Lung (tissue), 12 donors: ENCODE measurements around the gene CDHR2. TPM values are rescaled to one million over a fixed set of nuclear protein-coding genes. Genes with fewer than 3 reads are reported as not detected.
A peak's percentile ranks its signal among the peaks of the same experiment; 100 is the strongest.

Experiments
- ATAC-seq: fragments of 200-7000 bp; cut with Tn5 transposase; one replicate; pipeline ENCODE4 v1.9.1; 2020; ENCODE audit warnings: moderate number of reproducible peaks; ENCODE audit not compliant: insufficient read depth, low FRiP score
- DNase-seq, 3 donors: peaks; one replicate each; pipeline ENCODE4 v3.0.0-alpha.2; 2013 to 2017
- H3K27ac ChIP-seq, 2 donors: one replicate each; pipeline ENCODE4 v1.5.1; 2013; ENCODE audit warnings: mild to moderate bottlenecking in 2 of 2, moderate library complexity in 2 of 2, control low read depth in 1 of 2, inconsistent platforms in 1 of 2, low read depth in 1 of 2, low read length in 1 of 2
- H3K27me3 ChIP-seq, 3 donors: one replicate each; pipeline ENCODE4 v1.5.1; 2013; ENCODE audit warnings: low read length in 2 of 3; ENCODE audit not compliant: control insufficient read depth in 3 of 3, insufficient read depth in 3 of 3
- H3K36me3 ChIP-seq, 4 donors: one replicate each; pipeline ENCODE4 v1.5.1; 2013; ENCODE audit warnings: low read length in 4 of 4, mild to moderate bottlenecking in 1 of 4, moderate library complexity in 1 of 4; ENCODE audit not compliant: control insufficient read depth in 4 of 4, insufficient read depth in 4 of 4
- H3K4me1 ChIP-seq, 5 donors: one replicate each; pipeline ENCODE4 v1.5.1; 2013; ENCODE audit warnings: low read length in 5 of 5, mild to moderate bottlenecking in 2 of 5, moderate library complexity in 1 of 5; ENCODE audit not compliant: control insufficient read depth in 5 of 5, insufficient read depth in 5 of 5
- H3K4me3 ChIP-seq: one replicate; pipeline ENCODE4 v1.5.1; 2013; ENCODE audit warnings: mild to moderate bottlenecking, control low read depth, moderate library complexity
- H3K9ac ChIP-seq, 2 donors: one replicate each; pipeline ENCODE4 v1.5.1; 2013; ENCODE audit warnings: low read length in 2 of 2, control low read depth in 1 of 2; ENCODE audit not compliant: insufficient read depth in 1 of 2
- H3K9me3 ChIP-seq, 4 donors: one replicate each; pipeline ENCODE4 v1.5.1; 2013; ENCODE audit warnings: low read length in 3 of 4, mild to moderate bottlenecking in 1 of 4, moderate library complexity in 1 of 4; ENCODE audit not compliant: control insufficient read depth in 4 of 4, insufficient read depth in 3 of 4
- WGBS, 2 donors: extraction: QIAGEN DNeasy Blood & Tissue Kit; methylation state at CpG; one replicate each; pipeline ENCODE4 v1.1.7; 2013; 5-methylcytosine and 5-hydroxymethylcytosine counted together
- polyA plus RNA-seq, 2 donors: library from polyadenylated mRNA; stranded (reverse); fragments of 200-250 nt; gene quantifications; one replicate each; pipeline ENCODE4 v1.2.1, GENCODE V29; 2013
- total RNA-seq, 2 donors: library from RNA; depleted of rRNA in 1 of 2; stranded (reverse); fragments of >200 nt in 1 of 2; gene quantifications; one replicate each; pipeline ENCODE4 v1.2.1, GENCODE V29; 2014 to 2021
- TF ChIP-seq, protein P1 (sequence below): IDR thresholded peaks from 2 replicates; pipeline ENCODE4 v1.5.1; 2012; ENCODE audit warnings: mild to moderate bottlenecking; ENCODE audit errors: control extremely low read depth, extremely low read depth
- donor health status: control.
- donor health status: control.
- donor health status: Bipolar disorder and iron deficiency.
- donor health status: healthy.
- donor health status: DM: yes; HTN: yes; CAD: no.

The CDHR2 gene
- total and polyA plus RNA-seq, 4 donors: 0.02 to 1.5 (median 0.42) TPM

GRCh38 chr5:176530983-176531901 lies 17.9 kb upstream of the CDHR2 start:
- Histone ChIP-seq H3K9ac (no peak overlapping the region), H3K9me3 (no peaks in the 10 kb centered on the region), H3K27ac (no peak overlapping the region), H3K36me3 (peaks cover 7 to 46% (median 12%) of the 10 kb centered on the region in 4 donors), H3K4me3 (no peak overlapping the region), H3K4me1 (peaks cover 15 to 45% (median 20%) of the 10 kb centered on the region in 5 donors), H3K27me3 (no peaks in the 10 kb centered on the region)
- ATAC-seq (no peak), DNase-seq (peak; percentile 51 to 68 (median 60))
- 38 to 60% methylated on average over 23 to 24 of the region's 24 CpGs for WGBS, 2 donors
- TF ChIP-seq, protein P1, sequence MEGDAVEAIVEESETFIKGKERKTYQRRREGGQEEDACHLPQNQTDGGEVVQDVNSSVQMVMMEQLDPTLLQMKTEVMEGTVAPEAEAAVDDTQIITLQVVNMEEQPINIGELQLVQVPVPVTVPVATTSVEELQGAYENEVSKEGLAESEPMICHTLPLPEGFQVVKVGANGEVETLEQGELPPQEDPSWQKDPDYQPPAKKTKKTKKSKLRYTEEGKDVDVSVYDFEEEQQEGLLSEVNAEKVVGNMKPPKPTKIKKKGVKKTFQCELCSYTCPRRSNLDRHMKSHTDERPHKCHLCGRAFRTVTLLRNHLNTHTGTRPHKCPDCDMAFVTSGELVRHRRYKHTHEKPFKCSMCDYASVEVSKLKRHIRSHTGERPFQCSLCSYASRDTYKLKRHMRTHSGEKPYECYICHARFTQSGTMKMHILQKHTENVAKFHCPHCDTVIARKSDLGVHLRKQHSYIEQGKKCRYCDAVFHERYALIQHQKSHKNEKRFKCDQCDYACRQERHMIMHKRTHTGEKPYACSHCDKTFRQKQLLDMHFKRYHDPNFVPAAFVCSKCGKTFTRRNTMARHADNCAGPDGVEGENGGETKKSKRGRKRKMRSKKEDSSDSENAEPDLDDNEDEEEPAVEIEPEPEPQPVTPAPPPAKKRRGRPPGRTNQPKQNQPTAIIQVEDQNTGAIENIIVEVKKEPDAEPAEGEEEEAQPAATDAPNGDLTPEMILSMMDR: no peak

GRCh38 chr5:176531902-176532493 lies 17.1 kb upstream of the CDHR2 start:
- Histone ChIP-seq H3K9me3 (no peaks in the 10 kb centered on the region), H3K4me1 (peaks cover 15 to 45% (median 20%) of the 10 kb centered on the region in 5 donors), H3K27me3 (no peaks in the 10 kb centered on the region), H3K27ac (no peak overlapping the region), H3K4me3 (no peak overlapping the region), H3K36me3 (peaks cover 7 to 46% (median 12%) of the 10 kb centered on the region in 4 donors), H3K9ac (no peak overlapping the region)
- TF ChIP-seq, protein P1: no peak
- ATAC-seq (no peak), DNase-seq (no peak)
- WGBS, 2 donors: 80 to 89% methylated on average over 28 of the region's 28 CpGs

- ATAC-seq (no peak), DNase-seq (no peak)
- H3K9me3 ChIP-seq: no peaks in the 10 kb centered on the region
- no peaks in the 10 kb centered on the region for H3K27me3 ChIP-seq
- H3K36me3 ChIP-seq: peaks cover 7 to 39% (median 9%) of the 10 kb centered on the region in 4 donors
- TF ChIP-seq, protein P1: no peak
- H3K4me1 ChIP-seq: peaks cover 15 to 45% (median 20%) of the 10 kb centered on the region in 5 donors
- no peak overlapping the region for H3K4me3 ChIP-seq
- peak overlapping the region in 1 of 2 donors; percentile 40 for H3K27ac ChIP-seq
- 84 to 91% methylated on average over 9 of the region's 9 CpGs for WGBS, 2 donors
- H3K9ac ChIP-seq: no peak overlapping the region
Measured at GRCh38 chr5:176532795-176533194, 16.3 kb upstream of the CDHR2 start.
